Measurements from ENCODE around the gene FOXP1. TPM values are rescaled to one million over a fixed set of nuclear protein-coding genes. Genes with fewer than 3 reads are reported as not detected.

The FOXP1 gene
- total RNA-seq, 4 donors from 2014 or later: 86.4 to 107 (median 93.8) TPM

- TF ChIP-seq POLR2A (IDR thresholded peaks at IDR 0.05) (no peak), CTCF (IDR thresholded peaks at IDR 0.05) (no peak), EP300 (IDR thresholded peaks at IDR 0.05) (no peak)
- no peak overlapping the region for H3K4me3 ChIP-seq
Observed at GRCh38 chr3:71414189-71414927, 169.2 kb downstream of the FOXP1 start.

GRCh38 chr3:71413572-71413971 is 170.0 kb downstream of the FOXP1 start:
- Histone ChIP-seq H3K36me3 (no peaks in the 10 kb centered on the region), H3K4me3 (no peak overlapping the region), H3K27ac (no peak overlapping the region), H3K27me3 (no peaks in the 10 kb centered on the region), H3K4me1 (peaks cover 0 to 5% (median 0%) of the 10 kb centered on the region in 4 donors), H3K9me3 (no peaks in the 10 kb centered on the region)
- 71 to 89% methylated on average over 3 of the region's 3 CpGs for WGBS, 2 donors
- DNase-seq (ENCODE audit: low spot score in 2 of 2): no peak
- no peak for TF ChIP-seq EP300 (IDR thresholded peaks at IDR 0.05)

More at GRCh38 chr3:71414189-71414927, 169.2 kb downstream of the FOXP1 start:
- H3K9me3 ChIP-seq: no peaks in the 10 kb centered on the region
- H3K4me1 ChIP-seq: peaks cover 0 to 5% (median 0%) of the 10 kb centered on the region in 4 donors
- WGBS, 2 donors: 73 to 81% methylated on average over 14 to 15 of the region's 15 CpGs
- no peak for DNase-seq (ENCODE audit: low spot score in 2 of 2)
- H3K36me3 ChIP-seq: no peaks in the 10 kb centered on the region
- no peaks in the 10 kb centered on the region for H3K27me3 ChIP-seq
- no peak overlapping the region for H3K27ac ChIP-seq

- WGBS, 2 donors: 92 to 93% methylated on average over 1 of the region's 1 CpG
- H3K36me3 ChIP-seq: no peaks in the 10 kb centered on the region
- no peak overlapping the region for H3K4me3 ChIP-seq
- DNase-seq (ENCODE audit: low spot score in 2 of 2): no peak
- no peak for TF ChIP-seq POLR2A (IDR thresholded peaks at IDR 0.05)
- TF ChIP-seq EP300 (IDR thresholded peaks at IDR 0.05): no peak
- TF ChIP-seq CTCF (IDR thresholded peaks at IDR 0.05): no peak
- H3K9me3 ChIP-seq: no peaks in the 10 kb centered on the region
- no peak overlapping the region for H3K27ac ChIP-seq
- no peaks in the 10 kb centered on the region for H3K27me3 ChIP-seq
- no peaks in the 10 kb centered on the region for H3K4me1 ChIP-seq
Observed at GRCh38 chr3:71409352-71409751, 174.2 kb downstream of the FOXP1 start.

GRCh38 chr3:71408903-71409302 is 174.6 kb downstream of the FOXP1 start:
- no peaks in the 10 kb centered on the region for H3K27me3 ChIP-seq
- no peak overlapping the region for H3K4me3 ChIP-seq
- H3K27ac ChIP-seq: no peak overlapping the region
- no peaks in the 10 kb centered on the region for H3K9me3 ChIP-seq
- no peak for DNase-seq (ENCODE audit: low spot score in 2 of 2)
- no peaks in the 10 kb centered on the region for H3K36me3 ChIP-seq
- WGBS, 2 donors: 81 to 90% methylated on average over 2 of the region's 2 CpGs
- TF ChIP-seq EP300 (IDR thresholded peaks at IDR 0.05) (no peak), CTCF (IDR thresholded peaks at IDR 0.05) (no peak), POLR2A (IDR thresholded peaks at IDR 0.05) (no peak)
- no peaks in the 10 kb centered on the region for H3K4me1 ChIP-seq

- no peak overlapping the region for H3K27ac ChIP-seq
- H3K36me3 ChIP-seq: no peaks in the 10 kb centered on the region
- 44 to 51% methylated on average over 10 of the region's 10 CpGs for WGBS, 2 donors
- no peak overlapping the region for H3K4me3 ChIP-seq
- TF ChIP-seq POLR2A (IDR thresholded peaks at IDR 0.05) (no peak), CTCF (IDR thresholded peaks at IDR 0.05) (no peak), EP300 (IDR thresholded peaks at IDR 0.05) (no peak)
- H3K9me3 ChIP-seq: no peaks in the 10 kb centered on the region
- no peak for DNase-seq (ENCODE audit: low spot score in 2 of 2)
- H3K4me1 ChIP-seq: peaks cover 0 to 2% (median under 1%) of the 10 kb centered on the region in 4 donors
- no peaks in the 10 kb centered on the region for H3K27me3 ChIP-seq
Observed at GRCh38 chr3:71407823-71408222, 175.7 kb downstream of the FOXP1 start.
